ENCODE measurements around the gene ASB8.

The ASB8 gene

GRCh38 chr12:48198985-48199384, 41.7 kb upstream of the ASB8 start:
- no peak for ATAC-seq
- TF ChIP-seq ESRRG (CRISPR knock-in tag; IDR thresholded peaks at IDR 0.05) (no peak), ZFP30 (CRISPR knock-in tag; IDR thresholded peaks at IDR 0.05) (no peak), ISL1 (CRISPR knock-in tag; IDR thresholded peaks at IDR 0.05) (no peak), CSDC2 (CRISPR knock-in tag; IDR thresholded peaks at IDR 0.05) (no peak), ZFP3 (CRISPR knock-in tag; IDR thresholded peaks at IDR 0.05) (no peak), ARNTL (CRISPR knock-in tag; IDR thresholded peaks at IDR 0.05; ENCODE audit: borderline replicate concordance, low read depth) (no peak), OSR1 (CRISPR knock-in tag; IDR thresholded peaks at IDR 0.05) (no peak), SNAI2 (CRISPR knock-in tag; IDR thresholded peaks at IDR 0.05) (no peak), ZC3H10 (CRISPR knock-in tag; IDR thresholded peaks at IDR 0.05) (no peak), BACH2 (CRISPR knock-in tag; IDR thresholded peaks at IDR 0.05; ENCODE audit: borderline replicate concordance) (no peak), ZNF8 (CRISPR knock-in tag; IDR thresholded peaks at IDR 0.05) (no peak), ZNF565 (CRISPR knock-in tag; conservative IDR thresholded peaks at IDR 0.05; ENCODE audit: low read depth) (no peak)
- TF ChIP-seq, protein P1, sequence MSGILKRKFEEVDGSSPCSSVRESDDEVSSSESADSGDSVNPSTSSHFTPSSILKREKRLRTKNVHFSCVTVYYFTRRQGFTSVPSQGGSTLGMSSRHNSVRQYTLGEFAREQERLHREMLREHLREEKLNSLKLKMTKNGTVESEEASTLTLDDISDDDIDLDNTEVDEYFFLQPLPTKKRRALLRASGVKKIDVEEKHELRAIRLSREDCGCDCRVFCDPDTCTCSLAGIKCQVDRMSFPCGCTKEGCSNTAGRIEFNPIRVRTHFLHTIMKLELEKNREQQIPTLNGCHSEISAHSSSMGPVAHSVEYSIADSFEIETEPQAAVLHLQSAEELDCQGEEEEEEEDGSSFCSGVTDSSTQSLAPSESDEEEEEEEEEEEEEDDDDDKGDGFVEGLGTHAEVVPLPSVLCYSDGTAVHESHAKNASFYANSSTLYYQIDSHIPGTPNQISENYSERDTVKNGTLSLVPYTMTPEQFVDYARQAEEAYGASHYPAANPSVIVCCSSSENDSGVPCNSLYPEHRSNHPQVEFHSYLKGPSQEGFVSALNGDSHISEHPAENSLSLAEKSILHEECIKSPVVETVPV (CRISPR knock-in tag; IDR thresholded peaks at IDR 0.05), result no peak
- TF ChIP-seq, protein P2, sequence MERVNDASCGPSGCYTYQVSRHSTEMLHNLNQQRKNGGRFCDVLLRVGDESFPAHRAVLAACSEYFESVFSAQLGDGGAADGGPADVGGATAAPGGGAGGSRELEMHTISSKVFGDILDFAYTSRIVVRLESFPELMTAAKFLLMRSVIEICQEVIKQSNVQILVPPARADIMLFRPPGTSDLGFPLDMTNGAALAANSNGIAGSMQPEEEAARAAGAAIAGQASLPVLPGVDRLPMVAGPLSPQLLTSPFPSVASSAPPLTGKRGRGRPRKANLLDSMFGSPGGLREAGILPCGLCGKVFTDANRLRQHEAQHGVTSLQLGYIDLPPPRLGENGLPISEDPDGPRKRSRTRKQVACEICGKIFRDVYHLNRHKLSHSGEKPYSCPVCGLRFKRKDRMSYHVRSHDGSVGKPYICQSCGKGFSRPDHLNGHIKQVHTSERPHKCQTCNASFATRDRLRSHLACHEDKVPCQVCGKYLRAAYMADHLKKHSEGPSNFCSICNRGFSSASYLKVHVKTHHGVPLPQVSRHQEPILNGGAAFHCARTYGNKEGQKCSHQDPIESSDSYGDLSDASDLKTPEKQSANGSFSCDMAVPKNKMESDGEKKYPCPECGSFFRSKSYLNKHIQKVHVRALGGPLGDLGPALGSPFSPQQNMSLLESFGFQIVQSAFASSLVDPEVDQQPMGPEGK (CRISPR knock-in tag; IDR thresholded peaks at IDR 0.05; ENCODE audit: borderline replicate concordance), result no peak
- TF ChIP-seq, protein P3, sequence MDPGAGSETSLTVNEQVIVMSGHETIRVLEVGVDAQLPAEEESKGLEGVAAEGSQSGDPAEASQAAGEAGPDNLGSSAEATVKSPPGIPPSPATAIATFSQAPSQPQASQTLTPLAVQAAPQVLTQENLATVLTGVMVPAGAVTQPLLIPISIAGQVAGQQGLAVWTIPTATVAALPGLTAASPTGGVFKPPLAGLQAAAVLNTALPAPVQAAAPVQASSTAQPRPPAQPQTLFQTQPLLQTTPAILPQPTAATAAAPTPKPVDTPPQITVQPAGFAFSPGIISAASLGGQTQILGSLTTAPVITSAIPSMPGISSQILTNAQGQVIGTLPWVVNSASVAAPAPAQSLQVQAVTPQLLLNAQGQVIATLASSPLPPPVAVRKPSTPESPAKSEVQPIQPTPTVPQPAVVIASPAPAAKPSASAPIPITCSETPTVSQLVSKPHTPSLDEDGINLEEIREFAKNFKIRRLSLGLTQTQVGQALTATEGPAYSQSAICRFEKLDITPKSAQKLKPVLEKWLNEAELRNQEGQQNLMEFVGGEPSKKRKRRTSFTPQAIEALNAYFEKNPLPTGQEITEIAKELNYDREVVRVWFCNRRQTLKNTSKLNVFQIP (CRISPR knock-in tag; IDR thresholded peaks at IDR 0.05; ENCODE audit: borderline replicate concordance, low read depth), result no peak

DNA sequence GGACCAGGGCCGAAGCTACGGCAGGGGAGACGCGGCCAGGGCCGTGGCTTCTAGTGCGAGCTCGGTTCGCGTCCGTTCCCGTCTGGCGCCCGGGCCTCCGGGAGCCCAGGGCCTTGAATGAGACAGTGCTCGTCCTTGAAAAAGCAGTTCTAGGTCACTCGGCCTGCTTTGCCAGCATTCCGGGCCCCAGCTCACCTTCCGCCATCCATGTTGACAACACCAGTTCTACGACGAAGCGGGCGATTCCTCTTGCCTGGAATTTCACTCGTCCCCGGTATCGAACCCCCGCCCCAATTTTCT, 41.3 kb upstream of the ASB8 start:
- no peak for TF ChIP-seq ZC3H10 (CRISPR knock-in tag; IDR thresholded peaks at IDR 0.05)
- TF ChIP-seq ISL1 (CRISPR knock-in tag; IDR thresholded peaks at IDR 0.05), result no peak
- TF ChIP-seq ZFP3 (CRISPR knock-in tag; IDR thresholded peaks at IDR 0.05), result no peak
- TF ChIP-seq OSR1 (CRISPR knock-in tag; IDR thresholded peaks at IDR 0.05), result no peak
- no peak for TF ChIP-seq TSHZ2 (CRISPR knock-in tag; IDR thresholded peaks at IDR 0.05)
- TF ChIP-seq ZNF565 (CRISPR knock-in tag; conservative IDR thresholded peaks at IDR 0.05; ENCODE audit: low read depth), result no peak
- TF ChIP-seq PPARA (CRISPR knock-in tag; IDR thresholded peaks at IDR 0.05; ENCODE audit: borderline replicate concordance), result no peak
- no peak for TF ChIP-seq TCF4 (CRISPR knock-in tag; IDR thresholded peaks at IDR 0.05; ENCODE audit: borderline replicate concordance)
- no peak for TF ChIP-seq ESRRG (CRISPR knock-in tag; IDR thresholded peaks at IDR 0.05)
- no peak for TF ChIP-seq SNAI2 (CRISPR knock-in tag; IDR thresholded peaks at IDR 0.05)
- TF ChIP-seq CREB5 (CRISPR knock-in tag; IDR thresholded peaks at IDR 0.05; ENCODE audit: low read depth), result no peak
- no peak for TF ChIP-seq RARB (CRISPR knock-in tag; IDR thresholded peaks at IDR 0.05)
- TF ChIP-seq TOX (CRISPR knock-in tag; IDR thresholded peaks at IDR 0.05; ENCODE audit: borderline replicate concordance), result no peak
- TF ChIP-seq BACH2 (CRISPR knock-in tag; IDR thresholded peaks at IDR 0.05; ENCODE audit: borderline replicate concordance), result no peak
- TF ChIP-seq, protein P3 (CRISPR knock-in tag; IDR thresholded peaks at IDR 0.05; ENCODE audit: borderline replicate concordance, low read depth), result no peak
- ATAC-seq, result peak; percentile 19
